ENCODE measurements around the gene DOK1. TPM values are rescaled to one million over a fixed set of nuclear protein-coding genes. Genes with fewer than 3 reads are reported as not detected.

The DOK1 gene
- total RNA-seq, 1 donor from 2014 or later: 35.7 TPM

- H3K4me3 ChIP-seq (ENCODE audit: low read depth, low read length): peak overlapping the region; percentile 76
- no peak for DNase-seq (ENCODE audit: low read depth)
- TF ChIP-seq, protein P1, sequence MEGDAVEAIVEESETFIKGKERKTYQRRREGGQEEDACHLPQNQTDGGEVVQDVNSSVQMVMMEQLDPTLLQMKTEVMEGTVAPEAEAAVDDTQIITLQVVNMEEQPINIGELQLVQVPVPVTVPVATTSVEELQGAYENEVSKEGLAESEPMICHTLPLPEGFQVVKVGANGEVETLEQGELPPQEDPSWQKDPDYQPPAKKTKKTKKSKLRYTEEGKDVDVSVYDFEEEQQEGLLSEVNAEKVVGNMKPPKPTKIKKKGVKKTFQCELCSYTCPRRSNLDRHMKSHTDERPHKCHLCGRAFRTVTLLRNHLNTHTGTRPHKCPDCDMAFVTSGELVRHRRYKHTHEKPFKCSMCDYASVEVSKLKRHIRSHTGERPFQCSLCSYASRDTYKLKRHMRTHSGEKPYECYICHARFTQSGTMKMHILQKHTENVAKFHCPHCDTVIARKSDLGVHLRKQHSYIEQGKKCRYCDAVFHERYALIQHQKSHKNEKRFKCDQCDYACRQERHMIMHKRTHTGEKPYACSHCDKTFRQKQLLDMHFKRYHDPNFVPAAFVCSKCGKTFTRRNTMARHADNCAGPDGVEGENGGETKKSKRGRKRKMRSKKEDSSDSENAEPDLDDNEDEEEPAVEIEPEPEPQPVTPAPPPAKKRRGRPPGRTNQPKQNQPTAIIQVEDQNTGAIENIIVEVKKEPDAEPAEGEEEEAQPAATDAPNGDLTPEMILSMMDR (conservative IDR thresholded peaks at IDR 0.05; ENCODE audit: low read depth, low read length): no peak
These were observed 456 bp downstream of the DOK1 start for GRCh38 chr2:74554820-74555531.

GRCh38 chr2:74555610-74556103 is 1.1 kb downstream of the DOK1 start:
- peak overlapping the region; percentile 76 for H3K4me3 ChIP-seq (ENCODE audit: low read depth, low read length)

GRCh38 chr2:74556159-74556558 is 1.6 kb downstream of the DOK1 start:
- DNase-seq (ENCODE audit: low read depth): no peak
- no peak overlapping the region for H3K4me3 ChIP-seq (ENCODE audit: low read depth, low read length)
- TF ChIP-seq, protein P1 (conservative IDR thresholded peaks at IDR 0.05; ENCODE audit: low read depth, low read length): no peak

More at GRCh38 chr2:74555610-74556103, 1.1 kb downstream of the DOK1 start:
- no peak for DNase-seq (ENCODE audit: low read depth)
- TF ChIP-seq, protein P1 (conservative IDR thresholded peaks at IDR 0.05; ENCODE audit: low read depth, low read length): no peak

DNA sequence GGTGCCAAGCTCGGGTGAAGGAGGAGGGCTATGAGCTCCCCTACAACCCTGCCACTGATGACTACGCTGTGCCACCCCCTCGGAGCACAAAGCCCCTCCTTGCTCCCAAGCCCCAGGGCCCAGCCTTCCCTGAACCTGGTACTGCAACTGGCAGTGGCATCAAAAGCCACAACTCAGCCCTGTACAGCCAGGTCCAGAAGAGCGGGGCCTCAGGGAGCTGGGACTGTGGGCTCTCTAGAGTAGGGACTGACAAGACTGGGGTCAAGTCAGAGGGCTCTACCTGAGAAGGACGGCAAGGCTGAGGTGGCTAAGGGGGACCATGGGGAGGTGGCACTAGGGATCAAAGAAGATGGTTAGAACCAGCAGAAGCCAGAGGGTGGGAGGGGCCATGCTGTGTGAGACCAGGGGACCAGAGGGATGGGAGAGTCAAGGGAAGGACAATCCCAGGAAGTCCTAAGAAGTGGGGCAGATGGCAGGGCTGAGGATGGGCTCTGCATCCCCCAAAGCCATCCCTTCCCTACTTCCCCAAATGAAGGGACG is 2.4 kb downstream of the DOK1 start:
- H3K4me3 ChIP-seq (ENCODE audit: low read depth, low read length): no peak overlapping the region
- DNase-seq (ENCODE audit: low read depth): no peak
- TF ChIP-seq, protein P1 (conservative IDR thresholded peaks at IDR 0.05; ENCODE audit: low read depth, low read length): no peak

GRCh38 chr2:74558284-74559230 is 4.0 kb downstream of the DOK1 start:
- no peak for DNase-seq (ENCODE audit: low read depth)
- TF ChIP-seq, protein P1 (conservative IDR thresholded peaks at IDR 0.05; ENCODE audit: low read depth, low read length): no peak
- no peak overlapping the region for H3K4me3 ChIP-seq (ENCODE audit: low read depth, low read length)

GRCh38 chr2:74559912-74560311 is 5.4 kb downstream of the DOK1 start:
- no peak overlapping the region for H3K4me3 ChIP-seq (ENCODE audit: low read depth, low read length)
- TF ChIP-seq, protein P1 (conservative IDR thresholded peaks at IDR 0.05; ENCODE audit: low read depth, low read length): no peak
- no peak for DNase-seq (ENCODE audit: low read depth)
